ENCODE data around the gene DNAI7.
A peak's percentile ranks its signal among the peaks of the same experiment; 100 is the strongest.

Gene DNAI7

DNA sequence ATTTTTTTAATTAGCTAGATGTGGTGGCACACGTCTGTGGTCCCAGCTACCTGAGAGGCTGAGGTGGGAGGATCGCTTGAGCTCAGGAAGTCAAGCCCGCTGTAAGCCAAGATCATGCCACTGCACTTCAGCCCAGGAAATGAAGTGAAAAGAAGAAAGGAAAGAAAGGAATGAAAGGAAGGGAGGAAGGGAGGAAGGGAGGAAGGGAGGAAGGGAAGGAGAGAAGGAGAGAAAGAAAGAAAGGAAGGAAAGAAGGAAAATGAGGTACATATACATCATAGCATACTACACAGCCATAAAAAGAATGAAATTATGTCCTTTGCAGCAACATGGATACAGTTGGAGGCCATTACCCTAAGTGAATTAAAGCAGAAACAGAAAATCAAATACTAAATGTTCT lies 12.2 kb downstream of the DNAI7 start:
- DNase-seq (ENCODE audit: low read depth in 3 of 3), result no peak

DNA sequence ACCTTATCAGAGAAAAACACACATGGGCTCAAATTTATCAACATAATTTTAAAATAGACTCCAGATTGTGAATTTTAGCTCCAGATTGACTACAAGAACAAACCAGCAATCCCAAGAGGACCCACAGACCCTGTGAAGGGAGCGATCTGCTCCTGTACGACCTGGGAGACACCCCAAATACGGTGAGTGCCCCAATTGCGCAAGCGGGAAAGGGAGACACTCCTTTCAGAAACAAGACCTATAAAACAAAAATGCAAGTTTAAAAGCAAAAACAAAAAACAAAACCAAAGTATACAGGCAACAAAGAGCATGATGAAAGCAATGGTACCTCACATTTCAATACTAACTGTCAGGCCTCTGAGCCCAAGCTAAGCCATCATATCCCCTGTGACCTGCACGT lies 32.1 kb downstream of the DNAI7 start:
- no peak for DNase-seq (ENCODE audit: low read depth in 3 of 3)

DNA sequence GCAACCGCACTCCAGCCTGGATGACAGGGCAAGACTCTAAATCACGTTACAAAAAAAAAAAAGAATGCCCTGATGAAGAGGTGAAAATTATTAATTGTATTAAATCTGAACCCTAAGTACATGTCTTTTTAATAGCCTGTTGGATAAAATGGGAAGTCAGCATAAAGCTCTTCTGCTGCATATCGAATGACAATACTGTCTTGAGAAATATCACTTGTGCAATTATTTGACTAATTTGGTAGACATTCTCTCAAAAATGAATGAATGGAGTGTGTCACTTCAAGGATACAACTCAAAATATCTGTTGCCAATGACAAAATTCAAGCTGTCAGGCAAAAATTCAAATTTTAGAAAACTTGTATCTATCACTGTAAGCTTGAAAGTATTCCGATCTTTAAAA lies 38.9 kb downstream of the DNAI7 start:
- no peak for DNase-seq (ENCODE audit: low read depth in 3 of 3)

DNA sequence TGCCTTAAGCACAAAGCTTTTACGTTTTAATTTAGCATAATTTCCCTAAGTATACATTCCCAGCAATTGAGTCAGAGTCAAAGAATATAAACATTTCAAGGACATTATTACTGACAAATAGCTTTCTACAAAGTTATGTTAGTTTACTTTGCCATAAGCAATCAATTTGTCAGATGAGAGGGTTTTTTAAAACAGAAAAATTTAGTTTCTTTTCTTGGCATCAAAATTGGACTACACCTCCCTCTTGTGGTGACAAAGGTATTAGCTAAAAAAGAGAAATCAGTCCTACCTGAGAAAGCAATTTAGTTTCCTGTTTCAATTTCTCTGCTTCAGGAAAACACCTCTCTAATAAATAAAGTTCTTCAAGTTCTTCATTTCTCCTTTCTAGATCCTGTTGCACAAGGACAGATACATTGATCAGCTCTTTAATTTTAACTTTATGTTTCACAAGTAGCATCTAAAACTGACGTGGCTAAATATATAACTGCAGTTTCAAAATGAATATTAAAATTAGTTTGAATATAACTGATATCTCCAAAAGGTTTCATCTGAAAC lies 39.9 kb downstream of the DNAI7 start:
- no peak for DNase-seq (ENCODE audit: low read depth in 3 of 3)

DNA sequence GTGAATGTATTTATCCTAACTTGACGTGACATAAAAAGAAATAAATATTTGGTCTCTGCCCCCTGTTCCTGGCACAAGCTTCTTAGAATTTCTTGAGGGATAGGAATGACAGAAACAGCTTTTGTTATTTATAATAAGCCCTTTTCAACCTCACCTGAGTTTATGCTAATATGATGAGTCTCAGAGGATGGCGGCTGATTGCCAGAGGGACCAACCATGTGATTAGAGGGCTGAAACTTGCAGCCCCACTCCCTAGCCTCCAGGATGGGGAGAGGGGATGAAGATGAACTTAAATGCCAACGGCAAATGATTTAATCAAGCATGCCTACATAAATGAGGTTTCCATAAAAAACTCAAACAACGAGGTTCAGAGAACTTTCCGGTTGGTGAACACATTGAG lies 42.9 kb downstream of the DNAI7 start:
- no peak for DNase-seq (ENCODE audit: low read depth in 3 of 3)

DNA sequence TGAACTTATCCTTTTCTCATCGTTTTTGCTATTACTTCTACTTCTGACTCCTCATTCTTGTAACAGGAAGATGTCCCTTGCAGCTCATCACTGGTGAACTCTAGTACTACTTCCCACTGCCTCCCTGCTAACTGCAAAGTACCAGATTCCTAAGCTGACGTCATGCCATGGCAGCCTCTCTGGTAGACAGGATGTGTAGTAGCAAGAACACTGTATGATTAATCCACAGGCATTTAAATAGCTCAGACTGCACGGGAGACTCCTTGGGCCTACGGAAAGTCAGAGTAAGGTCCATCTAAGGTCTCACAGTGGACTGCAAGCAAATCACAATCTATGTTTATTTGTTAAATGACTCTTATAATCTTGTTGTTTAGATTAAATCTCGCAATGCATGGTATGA lies 43.5 kb downstream of the DNAI7 start:
- DNase-seq (ENCODE audit: low read depth in 3 of 3), result no peak

DNA sequence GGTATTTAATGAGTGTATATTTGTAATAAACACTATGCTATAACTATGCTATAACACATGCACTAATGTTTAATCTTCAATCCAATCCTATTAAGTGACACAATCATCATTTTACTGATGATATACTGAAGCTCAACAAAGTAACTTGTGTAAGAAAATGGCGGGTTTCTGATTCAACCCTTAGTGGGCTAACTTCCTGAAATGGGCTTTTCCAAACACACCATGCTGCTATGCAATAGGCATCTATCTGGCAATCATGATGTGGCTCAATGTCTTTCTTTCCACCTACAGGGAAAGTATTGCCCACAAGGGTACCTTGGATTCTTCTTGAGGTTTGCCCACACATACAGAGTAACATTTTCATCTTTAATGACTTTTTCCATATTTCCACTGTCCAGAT lies 48.3 kb downstream of the DNAI7 start:
- no peak for DNase-seq (ENCODE audit: low read depth in 3 of 3)

DNA sequence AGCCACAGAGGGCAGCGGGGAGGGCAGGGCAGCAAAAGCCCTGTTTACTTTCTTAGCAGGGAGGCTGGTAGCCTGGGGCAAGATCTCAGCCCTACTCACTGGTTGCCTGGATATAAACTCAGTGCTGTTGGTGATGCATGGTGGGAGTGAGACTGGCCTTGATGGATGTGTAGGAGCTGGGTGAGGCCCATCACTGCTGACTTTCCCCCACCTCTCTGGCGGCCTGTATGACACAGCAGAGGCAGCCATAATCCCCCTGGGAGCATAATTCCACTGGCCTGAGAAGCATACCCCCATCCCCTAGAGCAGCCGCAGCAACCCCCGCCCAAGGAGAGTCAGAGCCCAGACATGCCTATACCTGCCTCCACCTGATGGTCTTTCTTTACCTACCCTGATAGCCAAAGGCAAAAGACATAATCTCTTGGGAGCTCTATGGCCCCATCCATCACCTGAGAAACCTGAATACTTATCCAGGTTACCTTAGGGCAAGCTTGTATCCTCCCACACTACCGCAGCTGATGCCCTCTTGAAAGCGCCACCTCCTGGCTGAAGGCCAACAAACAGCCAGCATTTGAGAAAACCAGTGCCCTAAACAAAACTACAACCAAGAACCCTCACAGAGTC lies 59.3 kb downstream of the DNAI7 start:
- peak in 1 of 3 experiments; percentile 14 for DNase-seq (ENCODE audit: low read depth in 3 of 3)

DNA sequence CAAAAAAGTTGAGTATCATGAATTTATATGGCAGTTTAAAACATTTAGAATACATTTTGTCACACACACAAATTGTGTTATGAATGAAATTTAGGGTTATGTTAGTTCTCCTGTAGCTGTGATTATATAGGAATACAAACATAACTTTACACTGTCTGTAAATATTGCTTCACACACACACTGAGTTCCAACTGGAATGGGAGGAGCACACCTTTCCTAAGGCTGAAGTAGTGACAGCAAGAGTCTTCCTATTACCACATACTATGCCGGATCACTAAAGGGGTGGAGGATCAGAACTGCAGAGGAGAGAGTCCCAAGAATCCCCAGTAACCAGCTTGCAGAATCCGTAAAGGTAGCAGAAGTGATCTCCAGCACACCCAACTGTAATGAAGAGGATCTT lies 63.7 kb downstream of the DNAI7 start:
- DNase-seq (ENCODE audit: low read depth in 3 of 3), result no peak

DNA sequence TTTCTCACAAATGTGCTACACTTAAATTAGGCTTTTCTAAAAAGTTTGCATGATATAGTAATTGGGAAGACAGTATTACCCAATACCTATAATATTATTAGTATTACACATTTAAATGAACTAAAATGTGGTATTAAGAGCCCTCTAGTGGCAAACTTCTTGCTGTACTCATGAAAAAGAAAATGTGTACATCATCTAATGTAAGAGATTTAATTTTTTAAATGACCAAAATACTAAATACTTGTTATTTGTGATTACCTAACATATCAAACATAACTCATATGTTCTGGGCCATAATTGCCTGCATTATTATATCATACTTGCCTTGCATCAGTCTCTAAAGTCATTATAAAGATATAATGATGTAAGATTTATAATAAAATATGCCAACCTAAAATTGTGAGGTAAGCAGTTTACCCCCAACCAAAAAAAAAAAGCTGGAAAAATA lies 64.2 kb downstream of the DNAI7 start:
- DNase-seq (ENCODE audit: low read depth in 3 of 3), result no peak

DNA sequence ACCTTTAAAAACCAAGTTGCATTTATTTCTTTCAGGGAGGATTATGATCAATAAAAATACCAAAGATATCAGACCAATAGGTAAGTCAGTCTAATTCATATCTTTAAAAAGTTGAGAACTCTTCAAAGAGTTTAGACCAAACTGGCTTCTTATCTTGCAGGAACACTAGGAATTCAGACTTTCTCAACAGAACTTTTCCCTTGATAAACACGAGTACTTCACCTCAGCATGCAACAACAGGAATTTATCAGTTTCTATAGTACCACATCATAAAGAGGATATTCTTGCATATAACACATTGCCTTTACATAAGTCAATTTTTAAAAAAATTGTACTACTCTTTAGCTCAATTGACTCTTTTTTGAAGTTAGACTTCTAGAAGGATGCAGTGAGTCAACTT lies 68.2 kb downstream of the DNAI7 start:
- no peak for DNase-seq (ENCODE audit: low read depth in 3 of 3)

DNA sequence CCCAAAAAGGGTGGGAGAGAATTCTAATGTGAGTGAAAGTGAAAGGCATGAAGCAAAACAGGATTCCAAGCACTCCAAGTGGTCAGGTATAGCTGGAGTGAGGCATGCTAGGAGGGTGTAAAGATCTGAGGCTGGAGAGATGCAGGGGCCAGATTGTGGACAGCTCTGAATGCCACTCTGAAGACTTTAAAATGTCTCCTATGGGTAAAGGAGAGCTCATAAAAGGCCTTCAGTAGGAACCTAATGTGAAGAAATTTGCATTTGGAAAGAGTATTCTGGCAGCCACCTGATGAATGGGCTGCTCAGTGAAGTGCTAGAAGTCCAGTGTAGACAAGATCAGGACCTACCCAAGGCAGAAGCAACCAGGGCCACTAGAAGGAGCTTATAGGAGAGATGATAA lies 68.9 kb downstream of the DNAI7 start:
- DNase-seq (ENCODE audit: low read depth in 3 of 3), result no peak

DNA sequence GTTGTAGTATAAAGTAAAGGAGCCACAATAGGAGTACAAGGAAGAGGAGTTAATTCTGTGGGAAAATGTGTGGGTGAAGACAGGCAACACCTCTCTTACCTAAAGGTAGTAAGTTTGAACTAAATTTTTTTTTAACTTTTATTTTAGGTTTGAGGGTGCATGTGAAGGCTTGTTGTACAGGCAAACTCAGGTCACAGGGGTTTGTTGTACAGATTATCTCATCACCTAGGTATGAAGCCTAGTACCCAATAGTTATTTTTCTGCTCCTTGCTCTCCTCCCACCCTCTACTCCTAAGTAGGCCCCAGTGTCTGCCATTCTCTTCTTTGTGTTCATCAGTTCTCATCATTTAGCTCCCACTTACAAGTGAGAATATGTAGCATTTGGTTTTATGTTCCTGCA lies 70.5 kb downstream of the DNAI7 start:
- no peak for DNase-seq (ENCODE audit: low read depth in 3 of 3)

DNA sequence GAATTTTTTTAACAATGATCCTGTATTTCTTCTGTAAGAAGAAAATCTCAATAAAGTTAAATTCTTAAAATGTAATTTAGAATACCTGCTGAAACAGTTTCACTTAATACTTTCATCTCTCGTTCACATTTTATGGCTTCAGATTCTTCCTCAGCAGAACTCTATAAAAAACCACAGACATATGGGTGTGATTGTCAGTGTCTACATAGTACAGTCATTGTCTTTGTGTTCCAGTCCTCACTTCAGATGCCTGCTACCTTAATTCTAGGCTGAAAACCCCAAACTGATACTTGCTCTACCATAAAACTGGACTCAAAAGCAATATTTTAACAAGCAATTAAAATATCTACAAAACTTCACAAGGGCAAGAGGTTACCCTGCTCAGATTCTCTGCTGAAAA lies 71.8 kb downstream of the DNAI7 start:
- DNase-seq (ENCODE audit: low read depth in 3 of 3), result no peak

DNA sequence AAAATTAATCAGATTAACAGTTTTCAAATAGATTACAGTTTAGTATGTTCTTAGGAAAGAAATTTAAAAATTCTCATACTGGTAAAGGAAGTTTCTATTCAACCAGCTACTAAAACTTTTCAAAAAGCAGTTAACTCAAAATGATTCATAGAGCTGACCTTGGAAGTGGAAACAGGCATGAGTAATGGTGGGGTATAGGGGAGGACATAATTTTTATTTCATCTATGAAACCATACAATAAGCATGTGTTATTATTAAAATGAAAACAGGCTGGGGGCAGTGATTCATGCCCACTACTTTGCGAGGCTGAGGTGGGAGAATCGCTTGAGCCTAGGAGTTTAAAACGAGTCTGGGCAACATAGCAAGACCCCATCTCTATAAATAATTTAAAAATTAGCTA lies 73.0 kb downstream of the DNAI7 start:
- DNase-seq (ENCODE audit: low read depth in 3 of 3), result no peak

DNA sequence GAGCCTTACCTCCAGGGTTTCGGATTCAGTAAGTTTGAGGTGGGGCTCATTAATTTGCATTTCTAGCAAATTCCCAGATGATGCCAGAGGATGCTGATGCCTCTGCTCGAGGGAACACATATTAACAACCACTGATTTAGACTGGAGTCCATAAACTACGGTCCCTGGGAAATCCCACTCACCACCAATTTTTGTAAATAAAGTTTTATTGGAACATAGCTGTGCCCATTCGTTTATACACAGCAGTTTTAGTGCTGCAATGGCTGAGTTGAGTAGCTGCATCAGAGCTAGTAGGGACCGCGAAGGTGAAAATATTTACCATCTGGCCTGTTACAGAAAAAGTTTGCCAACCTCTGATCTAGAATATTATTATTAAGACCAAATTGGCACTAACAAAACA lies 73.8 kb downstream of the DNAI7 start:
- DNase-seq (ENCODE audit: low read depth in 3 of 3), result no peak

DNA sequence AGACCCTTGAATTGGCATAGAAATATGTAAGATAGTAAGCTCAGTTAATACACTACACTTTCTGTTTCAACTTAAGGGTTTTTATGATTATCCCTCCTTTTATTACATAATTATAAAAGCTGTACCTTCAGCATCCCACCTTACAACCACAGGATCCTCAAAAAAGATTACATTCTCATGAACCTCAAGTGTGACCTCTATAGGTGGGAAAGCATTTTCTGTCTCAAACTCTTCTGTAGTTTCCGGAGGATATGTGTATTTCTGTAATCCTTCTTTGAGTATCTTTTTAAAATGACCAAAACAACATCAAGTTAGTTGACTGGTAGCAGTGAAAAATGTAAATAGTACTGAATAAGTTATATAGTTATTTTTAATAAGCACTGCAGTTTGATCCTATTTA lies 75.9 kb downstream of the DNAI7 start:
- DNase-seq (ENCODE audit: low read depth in 3 of 3), result no peak

DNA sequence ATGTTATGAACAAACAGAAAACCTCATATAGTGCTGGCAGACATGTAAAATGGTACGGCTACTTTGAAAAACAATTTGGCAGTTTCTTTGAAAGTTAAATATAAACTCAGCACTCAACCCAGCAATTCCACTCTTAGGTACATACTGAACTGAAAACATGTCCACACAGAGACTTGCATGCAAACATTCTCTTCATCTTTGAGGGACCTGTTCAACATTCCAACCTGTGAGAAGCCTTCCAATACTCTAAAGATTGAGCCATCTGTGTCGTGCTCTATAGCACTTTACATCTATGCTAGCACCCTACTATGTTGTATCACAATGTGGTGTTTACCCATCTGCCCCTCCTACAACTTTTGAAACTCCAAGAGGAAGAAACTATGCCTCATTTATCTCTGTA lies 79.3 kb downstream of the DNAI7 start:
- DNase-seq (ENCODE audit: low read depth in 3 of 3), result no peak

DNA sequence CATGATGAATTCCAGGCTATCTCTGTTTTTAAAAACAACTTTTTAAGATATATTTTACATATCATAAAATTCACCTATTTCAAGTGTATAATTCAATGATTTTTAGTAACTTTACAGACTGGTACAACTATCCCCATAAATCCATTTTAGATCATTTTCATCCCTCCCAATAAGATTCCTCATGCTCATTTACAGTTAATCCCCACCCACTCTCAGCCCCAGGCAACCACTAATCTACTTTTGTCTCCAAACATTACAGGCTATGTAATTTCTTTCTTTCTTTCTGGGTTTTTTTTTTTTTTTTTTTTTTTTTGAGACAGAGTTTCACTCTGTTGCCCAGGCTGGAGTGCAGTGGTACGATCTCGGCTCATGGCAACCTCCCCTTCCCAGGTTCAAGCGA lies 81.3 kb downstream of the DNAI7 start:
- DNase-seq (ENCODE audit: low read depth in 3 of 3), result no peak

DNA sequence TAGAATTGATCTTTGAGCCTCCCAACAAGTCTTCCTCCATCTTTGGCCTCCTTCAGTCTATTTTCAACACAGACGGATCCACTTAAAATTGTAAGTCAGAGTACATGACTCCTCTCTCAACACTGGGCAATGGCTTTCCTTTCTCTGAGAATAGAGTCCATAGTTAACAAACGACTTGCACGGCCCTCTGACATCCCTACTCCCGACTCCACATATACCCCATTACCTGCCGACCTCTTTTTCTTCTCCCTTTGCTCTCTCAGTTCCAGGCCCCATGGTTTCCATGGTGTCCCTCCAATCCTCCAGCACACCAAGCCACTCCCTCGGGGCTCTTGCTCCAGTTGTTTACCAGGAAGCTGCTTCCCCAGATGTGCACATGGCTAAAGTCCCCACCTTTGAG lies 84.7 kb downstream of the DNAI7 start:
- DNase-seq (ENCODE audit: low read depth in 3 of 3), result no peak

DNA sequence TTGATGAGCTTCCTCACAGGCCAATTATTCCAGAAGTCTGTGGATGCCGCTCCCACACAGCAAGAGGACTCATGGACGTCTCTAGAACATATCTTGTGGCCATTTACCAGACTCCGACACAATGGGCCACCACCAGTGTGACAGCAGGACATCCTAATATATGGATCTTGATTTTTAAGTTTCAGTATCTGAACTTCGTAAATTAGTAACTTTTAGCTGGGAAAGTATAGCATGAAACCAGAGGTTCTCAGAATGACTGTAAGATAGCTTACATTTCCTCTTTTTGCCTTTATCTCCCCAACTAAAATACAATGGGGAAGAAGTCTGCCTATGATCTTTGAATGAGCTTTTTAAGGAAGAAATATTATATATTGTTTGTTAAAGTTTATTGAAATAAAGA lies 87.0 kb downstream of the DNAI7 start:
- no peak for DNase-seq (ENCODE audit: low read depth in 3 of 3)

DNA sequence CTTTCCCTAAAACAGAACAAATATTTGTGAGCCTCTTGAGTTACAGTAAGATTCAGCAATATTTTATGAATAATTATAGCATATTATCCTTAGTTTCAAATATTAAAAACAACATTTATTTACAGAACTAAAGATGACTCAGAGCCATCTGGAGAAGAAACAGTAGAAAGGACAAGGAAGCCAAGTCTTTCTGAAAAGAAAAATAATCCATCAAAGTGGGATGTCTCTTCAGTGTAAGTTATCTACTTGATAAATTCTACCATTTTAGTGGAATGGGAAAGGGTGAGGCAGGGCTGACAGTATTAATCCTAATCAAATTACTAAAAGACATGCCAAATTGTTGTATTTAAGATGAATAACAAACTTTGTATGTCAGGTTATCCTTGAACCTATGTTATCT lies 88.1 kb downstream of the DNAI7 start:
- no peak for DNase-seq (ENCODE audit: low read depth in 3 of 3)

DNA sequence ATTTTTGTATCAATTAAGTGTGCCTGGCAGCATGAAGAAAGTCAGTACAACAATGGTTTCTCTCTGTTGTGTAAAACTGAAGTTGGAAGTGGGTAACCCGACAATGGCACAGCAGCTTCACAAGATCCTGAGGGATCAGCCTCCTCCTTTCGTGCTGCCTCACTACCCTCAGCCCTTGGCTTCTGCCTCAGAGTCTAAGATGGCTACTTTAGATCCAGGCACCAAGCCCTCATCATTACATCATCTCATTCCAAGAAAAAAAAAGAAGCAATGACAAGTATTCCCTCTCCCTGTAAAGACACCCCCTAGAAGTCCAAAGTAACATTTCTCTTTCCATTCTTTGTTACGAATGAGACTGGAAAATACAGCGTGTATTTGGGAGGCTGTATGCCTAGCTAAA lies 92.6 kb downstream of the DNAI7 start:
- DNase-seq (ENCODE audit: low read depth in 3 of 3), result no peak

DNA sequence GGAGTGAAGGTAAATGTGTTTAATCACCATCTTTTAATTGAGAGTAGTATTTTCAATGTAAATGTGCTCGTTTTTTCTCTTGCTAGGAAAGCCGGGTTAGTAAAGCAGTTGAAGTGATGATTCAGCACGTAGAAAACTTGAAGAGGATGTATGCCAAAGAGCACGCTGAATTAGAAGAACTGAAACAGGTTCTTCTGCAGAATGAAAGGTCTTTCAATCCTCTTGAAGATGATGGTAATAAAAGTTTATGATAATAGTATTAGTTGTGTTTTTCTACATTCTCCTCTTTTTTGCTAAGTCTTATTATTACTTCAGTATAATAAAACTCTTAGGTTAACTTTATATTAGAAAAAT lies 93.9 kb downstream of the DNAI7 start:
- DNase-seq (ENCODE audit: low read depth in 3 of 3), result no peak
